ENCODE results near the gene RAP1GAP. TPM values are rescaled to one million over a fixed set of nuclear protein-coding genes. Genes with fewer than 3 reads are reported as not detected.

The RAP1GAP gene
- polyA plus RNA-seq, 3 donors: 0.04 TPM; not detected in 2

GRCh38 chr1:21666576-21667320 is 2.4 kb downstream of the RAP1GAP start:
- Histone ChIP-seq H3K4me3 (replicated peaks in 1 of 3; ENCODE audit: low read depth in 2 of 3, low read length in 3 of 3) (no peak overlapping the region), H4K20me1 (ENCODE audit: insufficient read depth, low read length) (peaks cover 14% of the 10 kb centered on the region), H3K9ac (ENCODE audit: insufficient read depth, low read length, poor library complexity, severe bottlenecking) (no peak overlapping the region), H3K79me2 (ENCODE audit: insufficient read depth, low read length) (no peaks in the 10 kb centered on the region), H2AFZ (ENCODE audit: insufficient read depth, low read depth, low read length, poor library complexity, severe bottlenecking) (no peak overlapping the region), H3K4me1 (ENCODE audit: control insufficient read depth in 1 of 2, insufficient read depth in 2 of 2, low read length in 2 of 2) (peaks cover 13 to 24% of the 10 kb centered on the region in 2 donors), H3K27ac (ENCODE audit: low read depth in 1 of 2, low read length in 2 of 2) (no peak overlapping the region), H3K4me2 (replicated peaks; ENCODE audit: extremely low read depth, low read length, poor library complexity, severe bottlenecking) (no peak overlapping the region), H3K9me3 (replicated peaks in 1 of 2; ENCODE audit: control insufficient read depth in 1 of 2, insufficient read depth in 1 of 2, low read length in 2 of 2) (peaks cover 0 to 6% of the 10 kb centered on the region in 2 donors), H3K36me3 (replicated peaks in 1 of 2; ENCODE audit: control insufficient read depth in 1 of 2, insufficient read depth in 2 of 2, low read length in 2 of 2) (no peaks in the 10 kb centered on the region), H3K27me3 (ENCODE audit: control insufficient read depth in 2 of 2, insufficient read depth in 2 of 2, low read length in 2 of 2) (peaks cover 18 to 41% of the 10 kb centered on the region in 2 donors)
- Mint-ChIP-seq H3K9me3 (peaks cover 0 to 5% (median 0%) of the 10 kb centered on the region in 7 donors), H3K27ac (no peak overlapping the region), H3K4me3 (peak overlapping the region in 1 of 2 donors; percentile 1), H3K4me1 (peaks cover 26% of the 10 kb centered on the region), H3K27me3 (ENCODE audit: low read depth in 3 of 3) (peaks cover 43 to 56% (median 45%) of the 10 kb centered on the region in 3 donors), H3K36me3 (no peaks in the 10 kb centered on the region)
- 86% methylated on average over 18 of the region's 22 CpGs for WGBS (ENCODE audit: insufficient coverage)
- TF ChIP-seq CTCF (IDR thresholded peaks at IDR 0.05): no peak
- no peak for DNase-seq
- intact Hi-C loops (cut with micrococcal nuclease): no loop called here

- Mint-ChIP-seq H3K4me3 (no peak overlapping the region), H3K27me3 (ENCODE audit: low read depth in 3 of 3) (peaks cover 39 to 49% (median 40%) of the 10 kb centered on the region in 3 donors), H3K4me1 (peaks cover 26% of the 10 kb centered on the region), H3K27ac (peak overlapping the region in 1 of 7 donors; percentile 66), H3K36me3 (no peaks in the 10 kb centered on the region), H3K9me3 (peaks cover 0 to 5% (median 0%) of the 10 kb centered on the region in 7 donors)
- no peak for DNase-seq
- Histone ChIP-seq H3K27me3 (ENCODE audit: control insufficient read depth in 2 of 2, insufficient read depth in 2 of 2, low read length in 2 of 2) (peaks cover 16 to 42% of the 10 kb centered on the region in 2 donors), H3K27ac (ENCODE audit: low read depth in 1 of 2, low read length in 2 of 2) (no peak overlapping the region), H2AFZ (ENCODE audit: insufficient read depth, low read depth, low read length, poor library complexity, severe bottlenecking) (no peak overlapping the region), H3K79me2 (ENCODE audit: insufficient read depth, low read length) (no peaks in the 10 kb centered on the region), H3K36me3 (replicated peaks in 1 of 2; ENCODE audit: control insufficient read depth in 1 of 2, insufficient read depth in 2 of 2, low read length in 2 of 2) (no peaks in the 10 kb centered on the region), H3K9me3 (replicated peaks in 1 of 2; ENCODE audit: control insufficient read depth in 1 of 2, insufficient read depth in 1 of 2, low read length in 2 of 2) (peaks cover 0 to 6% of the 10 kb centered on the region in 2 donors), H3K4me3 (replicated peaks in 1 of 3; ENCODE audit: low read depth in 2 of 3, low read length in 3 of 3) (no peak overlapping the region), H3K4me1 (ENCODE audit: control insufficient read depth in 1 of 2, insufficient read depth in 2 of 2, low read length in 2 of 2) (peaks cover 13 to 24% of the 10 kb centered on the region in 2 donors), H3K9ac (ENCODE audit: insufficient read depth, low read length, poor library complexity, severe bottlenecking) (no peak overlapping the region), H4K20me1 (ENCODE audit: insufficient read depth, low read length) (peaks cover 6% of the 10 kb centered on the region), H3K4me2 (replicated peaks; ENCODE audit: extremely low read depth, low read length, poor library complexity, severe bottlenecking) (no peak overlapping the region)
- 52% methylated on average over 7 of the region's 8 CpGs for WGBS (ENCODE audit: insufficient coverage)
- no peak for TF ChIP-seq CTCF (IDR thresholded peaks at IDR 0.05)
- intact Hi-C loops (cut with micrococcal nuclease): no loop called here
Observed at GRCh38 chr1:21665711-21666575, 3.2 kb downstream of the RAP1GAP start.
